ENCODE data around the gene PLCH1.

DNA sequence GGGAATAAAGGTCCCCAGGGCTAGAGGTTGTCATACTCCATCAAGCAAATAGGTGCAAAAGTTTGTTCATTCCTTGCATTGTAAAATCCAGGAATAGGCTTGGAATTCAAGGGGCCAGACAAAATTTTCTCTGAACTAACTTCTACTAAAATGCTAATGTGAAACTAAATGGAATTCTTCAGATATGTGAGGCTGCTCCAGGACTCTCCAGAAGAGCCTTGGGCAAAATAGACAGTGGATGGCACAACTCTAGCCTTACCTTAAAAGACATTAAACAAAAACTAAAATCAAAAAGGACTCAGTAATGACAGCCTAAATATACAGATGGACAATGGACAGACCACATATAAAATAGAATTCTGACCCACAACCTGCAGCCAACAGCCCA lies 320.6 kb downstream of the PLCH1 start:
- TF ChIP-seq, protein P1, sequence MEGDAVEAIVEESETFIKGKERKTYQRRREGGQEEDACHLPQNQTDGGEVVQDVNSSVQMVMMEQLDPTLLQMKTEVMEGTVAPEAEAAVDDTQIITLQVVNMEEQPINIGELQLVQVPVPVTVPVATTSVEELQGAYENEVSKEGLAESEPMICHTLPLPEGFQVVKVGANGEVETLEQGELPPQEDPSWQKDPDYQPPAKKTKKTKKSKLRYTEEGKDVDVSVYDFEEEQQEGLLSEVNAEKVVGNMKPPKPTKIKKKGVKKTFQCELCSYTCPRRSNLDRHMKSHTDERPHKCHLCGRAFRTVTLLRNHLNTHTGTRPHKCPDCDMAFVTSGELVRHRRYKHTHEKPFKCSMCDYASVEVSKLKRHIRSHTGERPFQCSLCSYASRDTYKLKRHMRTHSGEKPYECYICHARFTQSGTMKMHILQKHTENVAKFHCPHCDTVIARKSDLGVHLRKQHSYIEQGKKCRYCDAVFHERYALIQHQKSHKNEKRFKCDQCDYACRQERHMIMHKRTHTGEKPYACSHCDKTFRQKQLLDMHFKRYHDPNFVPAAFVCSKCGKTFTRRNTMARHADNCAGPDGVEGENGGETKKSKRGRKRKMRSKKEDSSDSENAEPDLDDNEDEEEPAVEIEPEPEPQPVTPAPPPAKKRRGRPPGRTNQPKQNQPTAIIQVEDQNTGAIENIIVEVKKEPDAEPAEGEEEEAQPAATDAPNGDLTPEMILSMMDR (IDR thresholded peaks at IDR 0.05; ENCODE audit: low read depth, low read length, poor library complexity, severe bottlenecking) = no peak
- TF ChIP-seq EZH2phosphoT487 (IDR thresholded peaks at IDR 0.05; ENCODE audit: borderline replicate concordance, low read length) = no peak
